ENCODE measurements around the gene TEPSIN.

DNA sequence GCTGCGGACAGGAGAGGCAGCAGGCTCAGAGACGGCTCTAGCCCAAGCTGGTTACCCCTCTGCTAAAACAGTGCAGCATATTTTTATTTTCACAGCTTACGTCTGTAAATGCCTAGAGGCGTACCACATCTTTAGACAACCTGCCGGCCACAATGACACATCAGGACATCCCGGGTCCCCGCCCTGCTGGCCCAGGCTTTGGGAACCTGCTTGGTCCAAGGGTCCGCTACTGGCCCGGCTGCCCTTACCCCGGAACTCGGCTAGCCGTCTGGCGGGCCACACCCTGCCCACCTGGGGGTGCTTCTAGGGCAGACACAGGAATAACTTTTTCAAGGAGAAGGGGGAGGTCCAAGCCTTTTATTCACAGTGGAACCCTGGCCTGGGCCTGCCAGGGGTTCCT, 20.4 kb downstream of the TEPSIN start:
- TF ChIP-seq, protein P1, sequence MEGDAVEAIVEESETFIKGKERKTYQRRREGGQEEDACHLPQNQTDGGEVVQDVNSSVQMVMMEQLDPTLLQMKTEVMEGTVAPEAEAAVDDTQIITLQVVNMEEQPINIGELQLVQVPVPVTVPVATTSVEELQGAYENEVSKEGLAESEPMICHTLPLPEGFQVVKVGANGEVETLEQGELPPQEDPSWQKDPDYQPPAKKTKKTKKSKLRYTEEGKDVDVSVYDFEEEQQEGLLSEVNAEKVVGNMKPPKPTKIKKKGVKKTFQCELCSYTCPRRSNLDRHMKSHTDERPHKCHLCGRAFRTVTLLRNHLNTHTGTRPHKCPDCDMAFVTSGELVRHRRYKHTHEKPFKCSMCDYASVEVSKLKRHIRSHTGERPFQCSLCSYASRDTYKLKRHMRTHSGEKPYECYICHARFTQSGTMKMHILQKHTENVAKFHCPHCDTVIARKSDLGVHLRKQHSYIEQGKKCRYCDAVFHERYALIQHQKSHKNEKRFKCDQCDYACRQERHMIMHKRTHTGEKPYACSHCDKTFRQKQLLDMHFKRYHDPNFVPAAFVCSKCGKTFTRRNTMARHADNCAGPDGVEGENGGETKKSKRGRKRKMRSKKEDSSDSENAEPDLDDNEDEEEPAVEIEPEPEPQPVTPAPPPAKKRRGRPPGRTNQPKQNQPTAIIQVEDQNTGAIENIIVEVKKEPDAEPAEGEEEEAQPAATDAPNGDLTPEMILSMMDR (IDR thresholded peaks at IDR 0.05), result no peak
- no peak for TF ChIP-seq POLR2A (IDR thresholded peaks at IDR 0.05)

All from esophagus squamous epithelium (tissue), 4 donors.